HEK293T (cell line): Measurements from ENCODE around the gene TEK.
A peak's percentile ranks its signal among the peaks of the same experiment; 100 is the strongest.

Source experiments
- CTCF ChIA-PET: fragments of 350-600 bp; formaldehyde crosslinking; extraction: SDS; loops from one replicate; lab custom pipeline; 2021; ENCODE audit warnings: antibody characterized with exemption, inconsistent platforms; lab: Yijun Ruan, JAX
- POLR2A ChIA-PET: fragments of 350-600 bp; formaldehyde crosslinking; extraction: SDS; loops from one replicate; lab custom pipeline; 2020; ENCODE audit warnings: antibody characterized with exemption, inconsistent platforms; lab: Yijun Ruan, JAX
- DNase-seq: peaks from one replicate; pipeline ENCODE4 v3.0.0; 2012; ENCODE audit warnings: mixed read lengths; ENCODE audit errors: extremely low spot score
- ARNT ChIP-seq: fragments of 450-650 bp; IDR thresholded peaks from 2 replicates; pipeline ENCODE4 v1.6.1; 2017; ENCODE audit warnings: mild to moderate bottlenecking
- BHLHE40 ChIP-seq: fragments of 450-650 bp; IDR thresholded peaks from 2 replicates; pipeline ENCODE4 v1.6.1; 2016; ENCODE audit warnings: mild to moderate bottlenecking, moderate library complexity, borderline replicate concordance
- CTBP1 ChIP-seq: fragments of 450-650 bp; IDR thresholded peaks from 2 replicates; pipeline ENCODE4 v1.6.1; 2016; ENCODE audit warnings: borderline replicate concordance
- ELF4 ChIP-seq: fragments of 450-650 bp; IDR thresholded peaks from 2 replicates; pipeline ENCODE4 v1.6.1; 2017; ENCODE audit warnings: antibody characterized with exemption
- FOXA1 ChIP-seq: fragments of 450-650 bp; IDR thresholded peaks from 2 replicates; pipeline ENCODE4 v1.6.1; 2016; ENCODE audit warnings: mild to moderate bottlenecking
- FOXK2 ChIP-seq: fragments of 450-650 bp; IDR thresholded peaks from 2 replicates; pipeline ENCODE4 v1.6.1; 2016; ENCODE audit warnings: mild to moderate bottlenecking
- FOXM1 ChIP-seq: fragments of 450-650 bp; IDR thresholded peaks from 2 replicates; pipeline ENCODE4 v1.6.1; 2017; ENCODE audit warnings: mild to moderate bottlenecking, borderline replicate concordance
- HDGF ChIP-seq: fragments of 450-650 bp; IDR thresholded peaks from 2 replicates; pipeline ENCODE4 v1.6.1; 2017; ENCODE audit warnings: antibody characterized with exemption, borderline replicate concordance
- L3MBTL2 ChIP-seq: fragments of 450-650 bp; conservative IDR thresholded peaks from 2 replicates; pipeline ENCODE4 v1.6.1; 2016; ENCODE audit warnings: mild to moderate bottlenecking
- LEF1 ChIP-seq: fragments of 450-650 bp; IDR thresholded peaks from 2 replicates; pipeline ENCODE4 v1.6.1; 2017; ENCODE audit warnings: mild to moderate bottlenecking, borderline replicate concordance
- NFRKB ChIP-seq: fragments of 450-650 bp; IDR thresholded peaks from 2 replicates; pipeline ENCODE4 v1.6.1; 2016; ENCODE audit warnings: mild to moderate bottlenecking, moderate library complexity
- SP1 ChIP-seq: fragments of 450-650 bp; IDR thresholded peaks from 2 replicates; pipeline ENCODE4 v1.6.1; 2017
- SUZ12 ChIP-seq: fragments of 450-650 bp; IDR thresholded peaks from 2 replicates; pipeline ENCODE4 v1.6.1; 2016; ENCODE audit warnings: mild to moderate bottlenecking
- TARDBP ChIP-seq: fragments of 450-650 bp; IDR thresholded peaks from 2 replicates; pipeline ENCODE4 v1.6.1; 2016
- ZNF384 ChIP-seq: fragments of 450-650 bp; IDR thresholded peaks from 2 replicates; pipeline ENCODE4 v1.6.1; 2016
- TF ChIP-seq, protein P1 (sequence below): fragments of 450-650 bp; IDR thresholded peaks from 2 replicates; pipeline ENCODE4 v1.6.1; 2016

The TEK gene

GRCh38 chr9:27272103-27272502, 163.1 kb downstream of the TEK start:
- DNase-seq = no peak
- no peak for TF ChIP-seq NFRKB
- TF ChIP-seq SUZ12 = no peak
- no peak for TF ChIP-seq FOXM1
- TF ChIP-seq ARNT = no peak
- TF ChIP-seq ELF4 = no peak
- no peak for TF ChIP-seq FOXA1
- no peak for TF ChIP-seq BHLHE40
- TF ChIP-seq SP1 = no peak
- no peak for TF ChIP-seq FOXK2
- no peak for TF ChIP-seq L3MBTL2
- TF ChIP-seq HDGF = no peak
- no peak for TF ChIP-seq ZNF384
- no peak for TF ChIP-seq CTBP1
- no peak for TF ChIP-seq TARDBP
- no peak for TF ChIP-seq LEF1
- TF ChIP-seq, protein P1, sequence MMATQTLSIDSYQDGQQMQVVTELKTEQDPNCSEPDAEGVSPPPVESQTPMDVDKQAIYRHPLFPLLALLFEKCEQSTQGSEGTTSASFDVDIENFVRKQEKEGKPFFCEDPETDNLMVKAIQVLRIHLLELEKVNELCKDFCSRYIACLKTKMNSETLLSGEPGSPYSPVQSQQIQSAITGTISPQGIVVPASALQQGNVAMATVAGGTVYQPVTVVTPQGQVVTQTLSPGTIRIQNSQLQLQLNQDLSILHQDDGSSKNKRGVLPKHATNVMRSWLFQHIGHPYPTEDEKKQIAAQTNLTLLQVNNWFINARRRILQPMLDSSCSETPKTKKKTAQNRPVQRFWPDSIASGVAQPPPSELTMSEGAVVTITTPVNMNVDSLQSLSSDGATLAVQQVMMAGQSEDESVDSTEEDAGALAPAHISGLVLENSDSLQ = no peak
- ChIA-PET CTCF (no interaction called here), POLR2A (no interaction called here)

DNA sequence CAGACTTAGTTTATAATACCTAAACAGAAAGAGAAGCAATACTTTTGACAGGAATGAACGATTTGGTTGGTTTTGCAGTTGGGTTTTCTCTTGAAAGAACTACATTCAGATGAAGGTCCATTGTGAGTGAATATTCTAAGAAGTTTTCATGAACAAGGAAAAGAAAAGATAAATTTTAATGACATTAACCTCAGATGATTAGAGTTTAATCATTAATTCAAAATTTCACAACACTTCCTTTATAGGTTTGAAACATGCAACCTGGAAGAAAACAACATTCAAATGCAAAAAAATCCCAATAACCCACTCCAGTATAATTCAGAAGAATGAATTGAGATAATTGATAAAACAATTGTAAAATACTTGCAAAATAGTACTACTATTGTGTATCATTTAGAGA, 164.2 kb downstream of the TEK start:
- ChIA-PET POLR2A (no interaction called here), CTCF (no interaction called here)
- DNase-seq = no peak
- TF ChIP-seq ARNT (no peak), BHLHE40 (no peak), SP1 (no peak), LEF1 (no peak), NFRKB (no peak), CTBP1 (no peak), TARDBP (no peak), FOXM1 (no peak), ZNF384 (no peak), SUZ12 (no peak), FOXA1 (no peak), HDGF (no peak), FOXK2 (no peak), L3MBTL2 (no peak), ELF4 (no peak)
- TF ChIP-seq, protein P1 = no peak

- CTCF ChIA-PET = interaction anchor here (0.7 kb wide), 1 partner anchor 253 kb away, joined by 3 read pairs; no protein-coding TSS in a partner anchor
- POLR2A ChIA-PET = no interaction called here
- TF ChIP-seq BHLHE40 = no peak
- no peak for TF ChIP-seq ZNF384
- no peak for TF ChIP-seq ELF4
- no peak for TF ChIP-seq TARDBP
- TF ChIP-seq LEF1 = no peak
- no peak for TF ChIP-seq L3MBTL2
- no peak for TF ChIP-seq ARNT
- no peak for TF ChIP-seq CTBP1
- TF ChIP-seq HDGF = no peak
- no peak for TF ChIP-seq SUZ12
- TF ChIP-seq, protein P1 = no peak
- no peak for TF ChIP-seq NFRKB
- DNase-seq = peak; percentile 56
These were observed 167.4 kb downstream of the TEK start for GRCh38 chr9:27276193-27277030.

GRCh38 chr9:27278374-27278773, 169.3 kb downstream of the TEK start:
- ChIA-PET POLR2A (no interaction called here), CTCF (no interaction called here)
- TF ChIP-seq SUZ12 (no peak), ELF4 (no peak), L3MBTL2 (no peak), LEF1 (no peak), BHLHE40 (no peak), SP1 (no peak), TARDBP (no peak), CTBP1 (no peak)
- DNase-seq = no peak

DNA sequence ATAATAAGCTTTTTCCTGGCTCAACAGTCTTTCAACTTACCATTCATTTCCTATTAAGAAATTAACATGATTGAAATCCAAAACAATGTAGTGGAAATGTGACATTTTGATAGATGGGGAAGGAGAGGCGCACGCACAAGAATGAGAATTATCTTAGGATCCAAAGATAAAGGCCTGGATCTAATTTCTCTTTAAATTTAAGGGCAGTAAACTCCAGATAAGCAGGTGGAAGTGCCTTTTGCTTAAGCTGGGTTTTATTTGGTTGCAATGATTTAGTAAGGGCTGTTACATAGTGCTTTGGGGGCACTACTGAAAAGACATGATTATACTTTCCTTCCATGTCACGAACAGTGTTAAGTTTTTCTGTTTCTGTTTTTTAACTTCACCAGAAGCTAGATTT, 170.6 kb downstream of the TEK start:
- DNase-seq = no peak
- CTCF ChIA-PET = interaction anchor here (0.6 kb wide), 1 partner anchor 335 kb away, joined by 5 read pairs; no protein-coding TSS in a partner anchor
- POLR2A ChIA-PET = no interaction called here
- TF ChIP-seq NFRKB (no peak), FOXK2 (no peak), LEF1 (no peak), HDGF (no peak), L3MBTL2 (no peak), SP1 (no peak), ELF4 (no peak), TARDBP (no peak), FOXM1 (no peak), ZNF384 (no peak), CTBP1 (no peak), SUZ12 (no peak)
